Stimulated activated naive CD4-positive, alpha-beta T cell (primary cell): Measurements from ENCODE around the gene RNF222.
"Not testable (repeated sequence)": the region's sequence is repeated elsewhere in the genome, so short reads cannot be mapped to it uniquely, and the experiment has no call there.

Experiments
- DNase-seq, 6 experiments: peaks; one replicate each; lab custom pipeline; 2025; lab: John Stamatoyannopoulos, UW

Gene RNF222

DNA sequence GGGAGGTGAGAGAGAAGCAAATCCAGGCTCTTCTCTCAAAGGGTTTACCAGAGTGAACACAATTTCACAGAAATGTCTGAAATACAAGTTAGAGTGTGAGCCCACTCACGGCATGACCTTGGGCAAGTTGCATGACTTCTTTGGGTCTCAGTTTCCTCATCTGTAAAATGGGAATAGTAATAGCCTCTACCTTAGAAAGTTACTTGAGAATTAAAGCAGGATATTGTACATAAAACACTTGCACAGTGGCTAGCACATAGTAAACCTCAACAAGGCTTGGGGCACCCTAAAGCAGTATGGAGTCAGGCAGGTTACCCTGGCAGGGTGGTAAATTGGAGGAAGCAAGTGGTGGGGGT is 13.2 kb upstream of the RNF222 start:
- no peak for DNase-seq

DNA sequence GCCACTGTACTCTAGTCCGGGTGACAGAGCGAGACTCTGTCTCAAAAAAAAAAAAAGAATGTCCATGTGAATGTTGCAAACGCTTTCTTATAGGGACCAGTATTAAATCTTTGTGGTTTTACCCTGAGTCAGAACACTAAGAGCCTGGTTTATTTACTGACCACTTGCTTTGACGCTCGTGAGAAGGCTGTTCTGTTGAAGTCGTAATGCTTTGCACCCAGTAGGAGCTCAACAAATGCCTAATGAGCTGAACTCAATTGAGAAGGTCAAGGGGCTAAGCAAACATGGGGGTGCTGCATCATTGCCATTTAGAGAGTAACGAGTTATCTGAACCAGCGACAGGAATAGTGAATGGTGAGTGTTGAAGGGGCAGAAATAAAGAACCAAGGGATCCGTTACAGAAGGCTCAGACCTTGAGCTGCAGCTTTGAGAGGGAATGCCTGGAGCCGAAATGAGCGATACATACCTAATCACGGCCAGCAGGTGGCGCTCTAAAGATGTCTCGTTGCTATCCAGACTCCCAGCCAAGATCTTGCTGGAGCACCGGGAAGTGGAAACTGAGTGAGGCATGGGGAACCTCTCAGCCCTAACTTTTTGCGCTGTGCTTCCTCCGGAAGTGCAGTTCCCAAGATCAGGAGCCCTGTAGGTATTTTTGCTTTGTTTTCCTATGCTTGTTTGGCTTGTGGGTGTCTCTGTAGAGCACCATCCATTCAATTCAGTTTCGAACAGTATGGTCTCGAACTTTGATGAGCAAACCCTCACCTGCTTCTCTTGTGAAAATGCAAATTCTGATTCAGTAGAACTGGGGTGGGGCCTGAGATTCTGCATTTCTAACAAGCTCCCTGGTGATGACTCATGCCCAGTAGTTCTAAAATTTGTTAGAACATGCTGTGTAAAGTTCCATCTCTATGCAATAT is 12.6 kb upstream of the RNF222 start:
- peak; percentile 9 to 80 (median 70) for DNase-seq

DNA sequence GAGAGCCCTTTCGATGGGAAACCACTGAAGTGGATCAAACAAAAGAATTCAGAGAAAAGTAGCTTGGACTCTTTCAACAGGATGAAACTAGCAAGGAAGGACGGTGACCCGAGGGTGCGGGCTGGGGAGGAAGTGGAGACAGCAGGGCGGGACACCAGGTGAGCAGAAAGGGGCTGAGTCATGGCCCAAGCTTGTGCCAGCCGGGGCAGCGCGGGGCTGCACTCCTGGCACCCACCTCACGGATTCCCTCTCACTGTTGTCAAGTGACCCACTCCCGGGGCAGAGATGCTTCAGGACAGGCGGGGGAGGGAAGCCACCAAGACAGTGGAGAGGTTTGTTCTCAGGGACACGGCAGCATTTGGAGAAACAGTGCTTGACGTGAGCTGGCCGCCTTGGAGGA is 10.7 kb upstream of the RNF222 start:
- DNase-seq: no peak

DNA sequence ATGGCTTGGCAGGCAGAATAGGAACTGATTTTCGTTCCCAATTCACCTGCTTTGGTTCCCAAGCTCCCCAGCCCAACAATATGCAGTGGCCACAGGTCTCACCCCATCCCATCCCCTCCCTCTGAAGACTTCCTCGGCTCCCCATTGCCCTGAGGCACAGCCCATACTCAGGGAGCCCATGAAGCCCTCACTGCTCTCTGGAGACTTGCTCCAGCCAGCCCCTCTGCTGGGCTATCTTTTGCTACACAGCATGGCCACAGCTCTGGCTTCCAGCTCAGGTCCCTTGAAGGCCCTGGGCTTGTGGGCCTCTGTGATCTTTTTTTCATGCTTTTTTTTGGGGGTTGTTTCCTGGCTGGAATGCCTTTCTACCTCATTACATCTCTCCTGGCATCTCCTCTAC is 8.5 kb upstream of the RNF222 start:
- no peak for DNase-seq

DNA sequence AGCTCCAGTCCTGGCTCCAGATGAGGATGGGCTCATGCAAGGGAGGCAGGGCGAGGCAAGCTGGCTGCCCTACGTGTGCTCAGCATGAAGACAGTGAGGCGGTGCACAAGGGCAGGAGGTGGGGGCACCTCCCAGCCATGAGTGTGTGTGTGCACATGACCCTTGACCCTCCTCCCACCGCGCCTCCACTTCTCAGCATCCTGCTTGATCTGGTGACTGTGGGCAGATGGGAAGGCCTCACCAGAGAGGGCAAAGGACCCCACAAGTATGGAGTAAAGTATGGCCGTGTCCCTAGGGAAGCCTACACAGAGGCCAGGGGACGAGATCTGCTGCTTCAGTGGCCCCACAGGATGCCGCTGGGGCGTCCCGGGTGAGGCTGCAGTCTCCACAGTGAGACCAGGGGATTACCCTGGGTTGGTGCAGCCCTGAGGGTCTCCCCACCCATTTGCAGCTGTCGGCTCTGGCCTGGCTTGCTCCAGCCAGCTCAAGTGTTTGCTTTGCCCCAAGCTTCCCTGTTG is 7.9 kb upstream of the RNF222 start:
- no peak for DNase-seq

DNA sequence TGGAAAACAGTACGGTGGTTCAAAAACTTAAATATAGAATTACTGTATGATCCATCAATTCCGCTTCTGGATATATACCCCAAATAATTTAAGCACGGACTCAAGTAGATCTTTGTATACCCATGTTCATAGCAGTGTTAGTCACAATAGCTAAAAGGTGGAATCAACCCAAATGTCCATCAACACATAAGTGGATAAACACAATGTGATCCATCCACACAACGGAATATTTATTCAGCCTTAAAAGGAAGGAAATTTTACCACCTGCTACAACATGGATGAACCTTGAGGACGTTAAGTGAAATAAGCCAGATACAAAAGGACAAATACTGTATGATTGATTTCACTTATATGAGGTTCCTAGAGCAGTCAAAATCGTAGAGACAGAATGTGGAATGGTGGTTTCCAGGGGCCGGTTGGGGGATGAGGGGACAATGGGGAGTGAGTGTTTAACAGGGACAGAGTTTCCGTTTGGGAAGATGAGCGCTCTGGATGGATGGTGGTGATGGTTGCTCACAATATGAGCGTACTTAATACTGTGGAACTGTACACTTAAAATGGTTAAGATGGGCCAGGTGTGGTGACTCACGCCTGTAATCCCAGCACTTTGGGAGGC is 5.4 kb upstream of the RNF222 start:
- no peak for DNase-seq

DNA sequence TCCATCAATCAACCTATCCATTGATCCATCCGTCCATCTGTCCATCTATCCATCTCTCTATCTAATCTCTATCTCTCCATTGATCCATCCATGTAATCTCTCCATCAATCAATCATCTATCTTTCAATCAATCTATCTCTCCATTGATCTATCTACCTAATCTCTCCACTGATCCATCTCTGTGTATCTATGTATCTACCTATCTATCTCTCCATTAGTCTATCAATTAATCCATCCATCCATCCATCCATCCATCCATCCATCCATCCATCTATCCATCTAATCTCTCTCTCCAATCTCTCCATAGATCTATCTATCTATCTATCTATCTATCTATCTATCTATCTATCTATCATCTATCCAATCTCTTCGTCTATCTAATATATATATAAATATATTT is 3.5 kb upstream of the RNF222 start:
- DNase-seq: no peak

DNA sequence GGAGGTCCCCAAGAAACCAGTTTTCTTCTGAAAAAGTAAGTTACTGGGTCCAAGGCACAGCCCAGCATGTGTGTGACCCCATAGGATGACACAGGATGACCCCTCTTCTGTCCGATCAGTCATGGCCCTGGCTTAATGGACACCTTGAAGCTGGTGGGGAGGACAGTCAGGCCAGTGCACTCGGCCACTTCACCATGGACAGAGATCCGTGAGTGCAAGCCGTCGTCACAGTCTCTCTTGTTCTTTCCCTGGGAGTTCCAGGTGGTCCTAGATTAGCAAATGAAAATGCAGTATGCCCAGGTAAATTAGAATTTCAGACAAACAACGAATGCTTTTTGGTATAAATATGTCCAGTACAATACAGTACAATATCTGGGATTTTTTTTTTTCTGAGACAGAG is 1.4 kb upstream of the RNF222 start:
- DNase-seq: no peak

DNA sequence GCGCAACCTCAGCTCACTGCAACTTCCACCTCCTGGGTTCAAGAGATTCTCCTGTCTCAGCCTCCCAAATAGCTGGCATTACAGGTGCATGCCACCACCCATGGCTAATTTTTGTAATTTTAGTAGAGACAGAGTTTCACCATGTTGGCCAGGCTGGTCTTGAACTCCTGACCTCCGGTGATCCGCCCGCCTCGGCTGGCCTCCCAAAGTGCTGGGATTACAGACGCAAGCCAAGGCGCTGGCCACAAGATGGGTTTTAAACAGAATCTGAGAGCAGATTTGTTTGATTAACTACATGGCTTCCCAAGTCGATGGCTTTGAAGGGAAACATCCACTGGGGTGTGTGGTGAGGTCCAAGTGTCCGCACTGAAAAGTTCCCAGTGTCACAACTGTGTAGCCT is 3.1 kb downstream of the RNF222 start:
- not testable (repeated sequence) for DNase-seq

DNA sequence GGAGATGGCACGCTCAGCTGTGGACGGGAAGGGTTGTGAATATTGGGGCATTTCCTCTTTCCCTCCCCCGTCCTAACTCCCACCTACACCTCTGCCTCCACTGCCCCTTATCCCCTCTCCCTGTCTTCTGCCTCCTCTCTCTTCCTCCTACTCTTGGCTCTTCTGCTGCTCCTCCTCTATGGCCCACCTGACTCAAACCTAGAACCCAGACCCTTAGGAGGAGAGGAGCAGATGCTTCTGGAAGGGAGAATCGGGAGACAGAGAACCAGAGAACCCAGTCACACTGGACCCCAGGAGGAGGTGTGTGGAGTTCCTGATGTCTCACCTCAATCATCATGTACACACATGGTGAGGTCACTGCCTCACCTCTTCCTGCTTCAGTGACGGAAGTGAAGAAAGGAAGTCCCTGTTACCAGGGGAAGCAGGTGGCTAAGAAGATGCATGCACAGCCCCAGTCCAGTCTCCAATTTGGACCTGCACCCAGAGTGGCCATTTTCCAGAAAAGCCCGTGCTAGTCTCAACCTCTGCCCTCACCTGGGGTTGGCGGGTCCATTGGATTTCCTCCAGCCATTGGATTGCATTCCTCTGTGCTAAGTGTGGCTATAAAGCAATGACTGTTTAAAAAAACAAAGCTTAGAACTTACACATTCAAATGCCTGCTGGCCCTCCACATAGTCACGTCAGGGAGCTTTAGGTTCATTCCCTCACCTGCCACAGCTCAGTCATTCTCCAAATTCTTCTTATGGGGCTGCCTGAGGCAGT is 4.0 kb downstream of the RNF222 start:
- peak in 4 of 6 experiments; percentile 26 to 58 (median 50) for DNase-seq

DNA sequence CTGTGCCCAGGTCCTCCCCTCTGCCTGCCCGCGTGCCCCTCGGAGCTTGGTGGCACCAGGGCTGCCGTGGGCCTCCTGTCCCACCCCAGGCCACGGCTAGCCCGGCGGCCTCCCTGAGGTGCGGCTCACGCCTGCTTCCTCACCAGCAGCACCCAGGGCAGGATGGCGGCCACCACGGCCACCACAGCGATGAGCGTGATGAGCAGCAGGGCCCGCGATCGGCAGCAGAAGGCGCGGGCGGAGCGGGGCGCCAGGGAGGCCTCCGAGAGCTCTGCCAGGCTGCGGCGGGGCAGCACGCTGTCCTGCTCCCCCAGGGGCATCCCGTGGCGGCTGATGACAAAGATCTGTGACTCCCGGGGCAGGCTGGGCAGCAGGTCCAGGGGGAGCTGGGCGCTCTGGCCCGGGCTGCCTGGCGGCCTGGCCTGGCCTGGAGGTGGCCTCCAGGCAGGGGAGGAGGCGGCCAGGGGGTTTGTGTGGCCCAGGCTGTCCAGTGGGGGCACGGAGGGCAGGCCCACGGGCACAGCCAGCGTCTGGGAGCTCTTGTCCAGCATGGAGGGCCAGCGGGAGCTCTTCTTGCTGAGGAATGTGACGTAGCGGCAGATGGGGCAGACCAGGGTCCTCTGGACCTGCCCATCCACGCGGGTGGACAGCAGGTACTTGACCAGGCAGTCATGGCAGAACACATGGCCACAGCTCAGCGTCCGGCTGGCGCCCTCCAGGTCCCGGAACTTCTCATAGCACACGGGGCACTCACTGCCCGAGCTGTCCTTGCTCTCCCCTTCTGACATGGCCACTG is 4.8 kb downstream of the RNF222 start:
- no peak for DNase-seq

DNA sequence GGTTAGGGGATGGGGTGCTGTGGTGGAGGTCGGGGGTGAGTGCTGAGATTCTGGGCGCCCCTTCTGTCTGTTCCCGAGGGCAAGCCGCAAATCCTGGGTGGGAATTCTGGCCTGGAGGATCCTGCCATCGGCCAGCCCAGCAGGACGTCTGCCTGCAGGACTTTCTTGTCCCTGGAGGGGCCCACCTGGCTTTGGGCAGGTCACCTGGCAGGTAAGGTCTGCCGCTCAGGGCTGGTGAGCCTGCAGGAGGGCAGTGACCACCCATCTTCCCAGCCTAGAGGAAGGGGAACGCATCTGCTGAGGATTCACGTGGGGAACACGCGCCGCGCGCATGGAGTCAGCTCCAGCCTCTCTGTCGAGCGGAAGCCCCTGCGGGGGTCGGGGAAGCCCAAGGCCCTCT is 5.4 kb downstream of the RNF222 start:
- no peak for DNase-seq

DNA sequence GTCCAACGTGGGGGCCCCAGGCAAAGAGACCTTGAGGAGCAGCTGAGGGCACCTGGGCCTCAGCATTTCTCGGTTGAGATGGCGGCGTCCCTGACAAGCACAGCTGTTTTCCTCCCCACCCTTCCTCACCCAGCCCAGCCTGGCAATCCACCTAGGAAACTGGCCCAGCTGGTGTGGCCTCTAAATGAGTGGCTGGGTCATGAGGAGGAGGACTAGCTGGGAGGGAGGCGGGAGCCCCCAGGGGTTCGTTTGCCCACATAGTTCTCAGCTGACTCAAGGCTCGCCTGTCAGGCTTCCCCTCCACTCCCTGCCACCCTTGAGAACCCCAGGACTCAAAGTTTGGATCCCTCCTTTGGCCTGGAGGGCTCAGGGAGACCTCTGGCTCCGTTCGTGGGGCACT is 5.9 kb downstream of the RNF222 start:
- DNase-seq: no peak

DNA sequence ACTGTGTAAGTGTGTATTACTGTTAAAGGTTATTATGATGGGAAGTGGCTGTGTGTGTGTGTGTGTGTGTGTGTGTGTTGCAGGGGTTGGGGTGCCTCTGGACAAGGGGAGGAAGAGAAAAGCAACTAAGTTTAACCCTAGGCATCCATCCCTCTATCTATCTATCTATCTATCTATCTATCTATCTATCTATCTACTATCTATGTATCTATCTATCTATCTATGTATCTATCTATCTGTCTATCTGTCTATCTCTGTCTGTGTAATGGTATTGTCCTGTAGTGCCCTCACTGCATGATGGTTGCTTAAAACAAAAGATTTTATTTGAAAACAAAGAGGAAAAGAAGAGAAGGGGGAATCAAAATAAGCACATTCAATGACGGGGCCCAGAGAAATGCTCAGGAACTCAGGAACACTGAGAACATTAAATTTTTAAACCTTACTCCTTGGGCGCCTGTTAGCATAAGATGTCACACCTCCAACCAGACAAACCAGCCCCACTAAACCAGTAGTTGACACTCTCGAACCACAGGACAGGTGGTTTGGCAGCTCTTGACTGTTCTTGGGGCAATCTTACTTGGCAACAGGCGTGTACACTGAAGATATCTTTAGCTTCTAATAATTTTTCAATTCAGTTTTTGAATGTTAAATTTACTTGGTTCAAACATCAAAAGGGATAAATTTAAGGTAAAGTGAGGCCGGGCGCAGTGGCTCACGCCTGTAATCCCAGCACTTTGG is 9.5 kb downstream of the RNF222 start:
- no peak for DNase-seq

DNA sequence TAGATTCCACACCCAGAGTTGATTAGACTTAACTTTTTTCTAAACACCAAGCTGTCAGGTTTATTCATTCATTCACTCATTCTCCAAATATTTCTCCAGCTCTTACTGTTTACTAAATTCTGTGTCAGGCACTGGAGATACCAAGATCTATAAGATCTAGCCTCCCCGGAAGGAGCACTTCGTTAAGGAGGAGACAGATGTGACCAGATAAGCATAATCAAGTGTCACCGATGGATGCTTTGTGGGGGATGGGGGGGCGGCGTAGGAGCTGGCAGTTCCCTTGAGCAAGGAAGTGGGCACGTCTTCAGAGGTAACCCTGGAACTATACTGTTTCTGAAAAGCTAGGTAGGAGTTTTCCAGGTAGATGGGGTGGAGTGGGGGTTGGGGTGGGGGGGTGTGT is 10.8 kb downstream of the RNF222 start:
- no peak for DNase-seq

DNA sequence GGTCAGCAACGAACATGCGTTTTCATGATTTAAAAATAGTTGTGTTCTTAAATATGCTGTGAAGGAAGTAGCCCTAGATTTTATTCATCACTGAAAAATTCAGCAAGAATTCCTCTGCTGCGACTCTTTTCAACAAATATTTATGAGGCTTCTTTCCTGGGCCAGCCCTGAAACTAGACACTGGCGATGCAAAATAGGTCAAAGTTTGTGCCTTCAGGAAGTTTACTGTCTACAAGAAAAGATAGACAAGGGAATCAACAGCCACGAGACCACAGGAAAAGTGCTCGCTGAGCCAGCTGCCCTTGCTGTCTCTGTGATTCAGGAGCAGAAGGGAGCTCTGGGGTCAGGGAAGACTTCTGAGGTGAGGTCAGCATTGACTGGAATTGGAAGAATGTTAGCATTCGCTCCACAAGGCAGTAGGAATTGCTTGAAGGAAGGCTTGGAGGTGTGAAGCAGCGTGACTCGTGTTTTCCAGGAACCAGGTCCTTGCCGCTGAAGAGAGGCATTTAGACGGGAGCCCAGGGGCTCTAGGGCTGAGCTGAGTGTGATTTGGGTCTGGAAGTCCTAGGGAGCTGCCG is 12.7 kb downstream of the RNF222 start:
- DNase-seq: no peak

DNA sequence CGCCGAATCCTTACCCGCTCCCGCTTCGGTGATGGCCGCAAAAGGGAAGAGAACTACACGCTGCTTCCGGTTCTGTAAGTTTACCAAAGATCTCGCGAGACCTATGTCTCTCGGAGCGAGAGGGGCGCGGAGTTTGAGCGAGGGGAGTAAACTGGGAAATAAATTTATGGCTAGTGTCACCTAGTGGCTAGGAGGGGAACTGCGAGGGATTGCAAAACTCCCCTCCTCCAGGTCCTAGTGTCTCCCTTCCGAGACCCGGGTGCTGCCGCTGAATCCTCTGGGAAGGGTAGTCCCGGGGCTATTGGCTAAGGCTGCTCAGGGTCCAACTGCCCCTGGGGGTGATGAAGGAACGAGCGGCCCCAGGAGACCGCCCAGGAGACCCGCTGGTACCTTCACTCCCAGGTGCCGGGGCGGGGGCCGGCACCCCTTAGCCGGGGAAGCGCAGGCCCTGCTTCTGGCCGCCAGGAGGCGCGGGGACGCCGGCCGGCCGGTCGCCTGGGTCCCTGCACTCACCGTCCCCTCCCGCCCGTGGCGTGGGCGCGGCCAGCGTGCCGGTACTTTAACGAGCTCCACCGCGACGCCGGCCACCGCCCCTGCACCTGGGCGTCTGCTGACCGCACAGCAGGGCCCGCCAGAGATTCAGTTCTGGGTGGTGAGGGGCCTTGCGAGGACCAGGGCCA is 14.3 kb downstream of the RNF222 start, which contains the start of gene RPL26:
RPL26 (minus strand) TSS at position 51 of the 680 bp plus-strand sequence. CDS start 883 bp downstream, outside the sequence.
- DNase-seq: peak; percentile 88 to 98 (median 94)

DNA sequence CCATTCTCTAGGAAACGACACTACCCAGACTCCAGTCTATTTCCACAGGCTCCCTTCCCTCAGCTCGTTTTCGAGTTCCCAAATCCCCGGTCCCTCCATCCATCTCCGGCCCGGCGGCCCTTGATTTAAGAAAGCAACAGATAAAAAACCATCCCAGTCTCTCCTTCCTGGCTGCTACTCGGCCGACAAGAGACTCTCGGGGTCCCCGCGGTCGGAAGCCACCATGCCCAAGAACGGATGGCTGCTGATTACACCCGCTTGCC is 14.8 kb downstream of the RNF222 start:
- DNase-seq: no peak

DNA sequence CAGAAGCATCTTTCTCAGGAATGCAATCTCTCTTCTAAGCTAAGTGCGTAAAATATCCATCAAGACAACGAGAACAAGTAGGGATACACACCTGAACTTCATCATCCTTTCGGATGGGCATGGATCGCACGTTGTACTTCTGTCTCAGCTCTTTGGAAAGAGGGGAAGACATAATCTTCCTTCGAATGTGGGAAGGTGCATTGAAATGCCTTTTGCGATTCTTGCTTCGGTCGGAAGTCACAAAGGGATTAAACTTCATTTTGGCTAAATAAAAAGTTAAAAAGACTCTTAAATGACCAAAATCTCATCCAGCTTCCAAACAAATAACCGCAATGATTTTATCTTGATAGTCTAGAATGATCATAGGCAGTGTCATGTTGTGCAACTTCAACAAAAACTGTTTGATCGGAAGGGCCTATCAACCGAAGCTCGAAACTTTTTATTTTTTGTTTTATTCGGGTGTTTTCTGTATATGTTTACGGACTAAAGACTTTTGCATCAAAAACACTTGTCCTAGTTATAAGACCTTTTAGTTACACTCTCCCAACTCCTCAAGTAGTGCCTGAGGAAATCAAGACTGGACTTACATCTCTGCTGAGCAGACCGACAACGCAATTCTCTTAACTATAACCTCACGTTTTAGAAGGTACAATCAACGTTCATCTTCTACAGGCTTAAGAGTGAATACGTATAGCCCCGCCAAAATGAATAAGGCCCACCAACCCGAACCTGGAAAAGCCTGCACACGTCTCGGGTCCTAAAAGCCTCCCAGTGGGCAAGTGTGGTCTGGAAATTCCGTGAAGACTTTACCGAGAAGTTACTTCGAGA is 15.4 kb downstream of the RNF222 start:
- DNase-seq: no peak
